Measurements from ENCODE around the gene CEP104.

The CEP104 gene

DNA sequence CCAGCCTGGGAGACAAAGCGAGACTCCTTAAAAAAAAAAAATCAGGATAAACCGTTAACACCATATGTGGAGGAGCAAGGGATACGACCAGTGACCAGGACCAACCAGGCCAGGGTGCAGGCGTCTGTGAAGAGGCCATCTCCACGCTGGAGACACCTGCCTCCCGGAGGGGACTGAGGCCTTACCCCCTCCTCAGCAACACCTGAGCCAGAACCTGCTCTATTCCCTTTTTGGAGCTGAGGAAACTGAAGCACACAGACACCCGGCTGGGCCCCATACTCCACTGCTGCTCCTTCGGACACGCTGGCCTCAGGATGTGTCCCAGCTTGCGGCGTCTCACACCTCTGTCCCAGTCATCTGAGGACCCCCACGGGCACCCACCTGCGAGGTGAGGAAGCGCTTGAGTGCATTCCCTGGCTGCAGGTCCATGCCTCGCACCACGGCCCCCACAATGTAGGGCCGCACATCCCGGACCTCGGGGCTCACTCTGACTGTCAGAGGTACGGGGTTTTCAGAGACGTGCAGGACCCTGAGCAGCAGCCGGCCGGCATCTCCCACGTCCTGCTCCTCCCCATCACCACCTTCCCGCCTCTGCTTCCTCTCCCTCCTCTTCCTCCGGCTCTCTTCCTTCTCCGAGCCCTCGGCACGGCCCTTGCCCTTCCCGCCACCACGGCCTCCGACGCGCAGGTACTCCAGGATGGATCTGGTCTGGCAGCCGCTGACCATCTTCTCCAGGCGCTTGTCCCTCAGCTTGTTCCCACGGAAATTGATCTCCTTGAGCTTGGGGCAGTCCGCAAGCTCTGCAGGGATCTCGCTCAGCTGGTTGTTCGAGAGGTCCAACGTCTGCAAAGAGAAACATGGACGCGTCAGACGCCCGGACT is 70.3 kb downstream of the CEP104 start:
- DNase-seq (ENCODE audit: low read depth), result no peak
- TF ChIP-seq, protein P1, sequence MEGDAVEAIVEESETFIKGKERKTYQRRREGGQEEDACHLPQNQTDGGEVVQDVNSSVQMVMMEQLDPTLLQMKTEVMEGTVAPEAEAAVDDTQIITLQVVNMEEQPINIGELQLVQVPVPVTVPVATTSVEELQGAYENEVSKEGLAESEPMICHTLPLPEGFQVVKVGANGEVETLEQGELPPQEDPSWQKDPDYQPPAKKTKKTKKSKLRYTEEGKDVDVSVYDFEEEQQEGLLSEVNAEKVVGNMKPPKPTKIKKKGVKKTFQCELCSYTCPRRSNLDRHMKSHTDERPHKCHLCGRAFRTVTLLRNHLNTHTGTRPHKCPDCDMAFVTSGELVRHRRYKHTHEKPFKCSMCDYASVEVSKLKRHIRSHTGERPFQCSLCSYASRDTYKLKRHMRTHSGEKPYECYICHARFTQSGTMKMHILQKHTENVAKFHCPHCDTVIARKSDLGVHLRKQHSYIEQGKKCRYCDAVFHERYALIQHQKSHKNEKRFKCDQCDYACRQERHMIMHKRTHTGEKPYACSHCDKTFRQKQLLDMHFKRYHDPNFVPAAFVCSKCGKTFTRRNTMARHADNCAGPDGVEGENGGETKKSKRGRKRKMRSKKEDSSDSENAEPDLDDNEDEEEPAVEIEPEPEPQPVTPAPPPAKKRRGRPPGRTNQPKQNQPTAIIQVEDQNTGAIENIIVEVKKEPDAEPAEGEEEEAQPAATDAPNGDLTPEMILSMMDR (IDR thresholded peaks at IDR 0.05; ENCODE audit: low read depth, low read length, missing control alignments), result no peak
- H3K4me3 ChIP-seq (ENCODE audit: low read depth, low read length), result no peak overlapping the region

GRCh38 chr1:3785456-3786157 is 71.4 kb downstream of the CEP104 start:
- TF ChIP-seq, protein P1 (IDR thresholded peaks at IDR 0.05; ENCODE audit: low read depth, low read length, missing control alignments), result peak; percentile 23
- DNase-seq (ENCODE audit: low read depth), result no peak
- no peak overlapping the region for H3K4me3 ChIP-seq (ENCODE audit: low read depth, low read length)

DNA sequence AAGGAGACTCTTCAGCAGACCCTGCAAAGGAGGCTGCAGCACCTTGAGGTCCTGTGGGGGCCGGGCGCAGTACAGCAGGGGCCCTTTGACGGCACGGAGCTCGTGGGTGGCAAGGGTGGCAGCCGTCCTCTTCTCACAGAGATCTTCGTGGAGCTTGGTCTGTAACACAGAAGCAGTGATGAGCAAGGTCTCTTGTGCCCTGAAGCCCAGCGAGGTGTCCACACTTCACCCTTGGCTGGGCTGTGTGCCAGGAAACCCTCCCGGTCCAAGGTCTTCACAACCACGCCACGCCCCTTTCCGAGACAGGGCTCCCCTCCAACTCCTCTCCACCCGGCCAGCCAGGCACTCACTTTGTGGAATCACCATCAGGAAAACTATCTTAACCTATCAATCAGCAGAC is 72.0 kb downstream of the CEP104 start:
- no peak overlapping the region for H3K4me3 ChIP-seq (ENCODE audit: low read depth, low read length)
- TF ChIP-seq, protein P1 (IDR thresholded peaks at IDR 0.05; ENCODE audit: low read depth, low read length, missing control alignments), result no peak
- no peak for DNase-seq (ENCODE audit: low read depth)

DNA sequence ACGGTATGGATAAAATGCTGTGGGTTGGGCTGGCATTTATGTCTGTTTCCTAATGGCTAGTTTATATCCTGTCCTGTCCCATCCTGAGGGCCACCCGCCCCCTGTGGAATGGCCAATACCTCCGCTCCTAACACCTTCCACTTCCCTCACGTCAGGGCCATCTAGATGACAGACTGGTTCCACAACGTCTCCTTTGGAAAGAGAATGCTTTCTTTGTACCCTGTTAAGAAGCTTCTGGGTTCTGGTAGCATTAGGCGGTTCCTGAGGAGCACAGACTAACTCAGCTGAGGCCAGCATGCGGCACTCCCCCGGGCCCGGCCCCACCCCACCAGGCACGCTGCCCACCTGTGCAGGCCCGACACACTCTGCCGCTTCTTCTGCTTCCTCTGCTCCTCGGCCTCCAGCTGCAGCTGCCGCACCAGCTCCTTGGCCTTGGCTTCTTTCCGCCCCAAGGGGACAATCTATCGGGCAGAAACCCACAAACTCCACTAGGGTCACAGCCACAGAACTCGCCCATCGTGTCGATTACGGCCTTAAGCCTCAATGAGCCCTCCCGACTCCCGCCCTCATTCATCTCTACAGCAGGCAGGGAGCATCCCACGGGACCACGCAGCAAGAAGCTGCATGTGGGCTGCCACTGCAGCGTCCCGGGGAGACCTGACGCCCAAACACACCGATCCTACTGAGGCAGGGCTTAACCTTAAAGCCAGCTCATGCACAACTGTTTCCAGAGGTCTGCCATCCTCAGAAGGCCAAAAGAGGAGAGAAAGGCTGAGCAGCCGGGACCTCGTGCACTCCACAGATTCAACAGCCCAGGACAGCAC is 73.1 kb downstream of the CEP104 start:
- TF ChIP-seq, protein P1 (IDR thresholded peaks at IDR 0.05; ENCODE audit: low read depth, low read length, missing control alignments), result no peak
- no peak overlapping the region for H3K4me3 ChIP-seq (ENCODE audit: low read depth, low read length)
- no peak for DNase-seq (ENCODE audit: low read depth)

- no peak overlapping the region for H3K4me3 ChIP-seq (ENCODE audit: low read depth, low read length)
- TF ChIP-seq, protein P1 (IDR thresholded peaks at IDR 0.05; ENCODE audit: low read depth, low read length, missing control alignments), result no peak
- DNase-seq (ENCODE audit: low read depth), result no peak
These were observed 76.1 kb downstream of the CEP104 start for GRCh38 chr1:3780901-3781300.

GRCh38 chr1:3779912-3780416 is 77.0 kb downstream of the CEP104 start:
- H3K4me3 ChIP-seq (ENCODE audit: low read depth, low read length), result no peak overlapping the region
- no peak for DNase-seq (ENCODE audit: low read depth)
- TF ChIP-seq, protein P1 (IDR thresholded peaks at IDR 0.05; ENCODE audit: low read depth, low read length, missing control alignments), result no peak
